HG02943 (cell line): ENCODE measurements around the gene IGF2BP1.
"Not testable (repeated sequence)": the region's sequence is repeated elsewhere in the genome, so short reads cannot be mapped to it uniquely, and the experiment has no call there.

Source experiments
- ATAC-seq: cut with Tn5 transposase; IDR thresholded peaks from one replicate; pipeline ENCODE4 v1.9.1; 2021; ENCODE audit warnings: mild to moderate bottlenecking, low read depth, moderate library complexity; ENCODE audit not compliant: unreplicated experiment

Gene IGF2BP1

DNA sequence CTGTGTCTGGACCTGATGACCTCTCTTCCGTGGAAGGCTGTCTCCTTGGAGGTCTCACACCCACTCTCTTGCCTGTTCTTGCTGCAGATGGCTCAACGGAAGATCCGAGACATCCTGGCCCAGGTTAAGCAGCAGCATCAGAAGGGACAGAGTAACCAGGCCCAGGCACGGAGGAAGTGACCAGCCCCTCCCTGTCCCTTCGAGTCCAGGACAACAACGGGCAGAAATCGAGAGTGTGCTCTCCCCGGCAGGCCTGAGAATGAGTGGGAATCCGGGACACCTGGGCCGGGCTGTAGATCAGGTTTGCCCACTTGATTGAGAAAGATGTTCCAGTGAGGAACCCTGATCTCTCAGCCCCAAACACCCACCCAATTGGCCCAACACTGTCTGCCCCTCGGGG lies 52.1 kb downstream of the IGF2BP1 start:
- ATAC-seq, result no peak

- no peak for ATAC-seq
Observed at GRCh38 chr17:49050611-49051010, 53.4 kb downstream of the IGF2BP1 start.

DNA sequence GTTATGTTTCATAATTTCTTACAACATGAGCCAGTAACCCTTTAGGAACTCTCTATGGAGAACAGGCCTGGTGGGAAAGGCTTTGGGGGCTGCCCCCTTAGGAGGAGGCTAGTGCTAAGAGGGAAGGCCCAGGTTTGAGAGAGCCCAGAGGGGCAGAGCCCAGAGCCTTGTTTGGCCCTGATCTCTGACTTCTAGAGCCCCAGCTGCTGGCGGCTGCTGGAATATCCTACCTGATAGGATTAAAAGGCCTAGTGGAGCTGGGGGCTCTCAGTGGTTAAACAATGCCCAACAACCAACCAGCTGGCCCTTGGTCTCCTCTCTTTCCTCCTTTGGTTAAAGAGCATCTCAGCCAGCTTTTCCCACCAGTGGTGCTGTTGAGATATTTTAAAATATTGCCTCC lies 54.1 kb downstream of the IGF2BP1 start:
- ATAC-seq, result no peak

DNA sequence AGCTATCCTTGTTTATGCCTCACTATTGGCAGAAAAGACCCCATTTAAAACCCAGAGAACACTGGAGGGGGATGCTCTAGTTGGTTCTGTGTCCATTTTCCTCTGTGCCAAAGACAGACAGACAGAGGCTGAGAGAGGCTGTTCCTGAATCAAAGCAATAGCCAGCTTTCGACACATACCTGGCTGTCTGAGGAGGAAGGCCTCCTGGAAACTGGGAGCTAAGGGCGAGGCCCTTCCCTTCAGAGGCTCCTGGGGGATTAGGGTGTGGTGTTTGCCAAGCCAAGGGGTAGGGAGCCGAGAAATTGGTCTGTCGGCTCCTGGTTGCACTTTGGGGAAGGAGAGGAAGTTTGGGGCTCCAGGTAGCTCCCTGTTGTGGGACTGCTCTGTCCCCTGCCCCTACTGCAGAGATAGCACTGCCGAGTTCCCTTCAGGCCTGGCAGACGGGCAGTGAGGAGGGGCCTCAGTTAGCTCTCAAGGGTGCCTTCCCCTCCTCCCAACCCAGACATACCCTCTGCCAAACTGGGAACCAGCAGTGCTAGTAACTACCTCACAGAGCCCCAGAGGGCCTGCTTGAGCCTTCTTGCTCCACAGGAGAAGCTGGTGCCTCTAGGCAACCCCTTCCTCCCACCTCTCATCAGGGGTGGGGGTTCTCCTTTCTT lies 56.1 kb downstream of the IGF2BP1 start:
- ATAC-seq, result no peak

- ATAC-seq, result no peak
Observed at GRCh38 chr17:49054342-49055092, 57.3 kb downstream of the IGF2BP1 start.

- no peak for ATAC-seq
Observed at GRCh38 chr17:49055181-49055927, 58.2 kb downstream of the IGF2BP1 start.

DNA sequence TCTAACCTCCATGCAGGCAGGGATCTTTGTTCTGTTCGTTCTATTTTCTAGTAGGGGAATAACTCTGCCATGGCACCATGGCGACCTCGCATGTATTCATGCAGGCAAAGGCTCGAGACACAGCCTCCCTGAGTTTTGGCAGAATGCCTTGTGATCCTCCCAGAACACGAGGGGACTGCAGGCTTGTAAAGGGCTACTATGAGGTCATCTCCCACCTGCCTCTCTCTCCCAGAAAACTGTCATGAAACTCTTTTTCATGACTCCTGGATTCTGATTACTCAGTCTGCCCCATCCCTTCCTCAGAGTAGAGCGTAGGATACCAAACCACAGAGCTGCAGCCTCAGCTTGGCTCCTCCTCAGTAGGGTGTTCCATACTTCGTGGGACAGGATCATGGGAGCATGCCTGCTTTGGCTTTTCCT lies 64.3 kb downstream of the IGF2BP1 start:
- ATAC-seq, result no peak

GRCh38 chr17:49063652-49064051 lies 66.5 kb downstream of the IGF2BP1 start:
- ATAC-seq, result no peak

DNA sequence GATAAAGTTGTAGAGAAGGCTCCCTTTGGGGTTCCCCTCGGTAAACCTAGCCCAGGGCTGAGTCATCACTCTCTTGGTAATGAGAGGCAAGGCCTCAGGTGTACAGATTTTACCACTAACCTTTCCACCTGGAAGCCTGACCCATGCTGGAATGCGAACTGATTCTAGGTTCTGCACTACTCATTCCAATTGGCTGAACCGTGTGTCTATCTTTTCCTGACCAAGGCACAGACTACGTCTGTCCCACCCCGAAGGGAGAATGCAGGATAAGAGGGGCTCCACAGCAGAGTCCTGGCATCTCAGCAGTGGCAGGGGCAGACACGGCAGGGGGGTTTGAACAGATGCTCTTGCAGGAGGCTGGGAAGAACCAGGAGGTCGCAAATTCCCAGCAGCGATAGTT lies 70.0 kb downstream of the IGF2BP1 start:
- no peak for ATAC-seq

DNA sequence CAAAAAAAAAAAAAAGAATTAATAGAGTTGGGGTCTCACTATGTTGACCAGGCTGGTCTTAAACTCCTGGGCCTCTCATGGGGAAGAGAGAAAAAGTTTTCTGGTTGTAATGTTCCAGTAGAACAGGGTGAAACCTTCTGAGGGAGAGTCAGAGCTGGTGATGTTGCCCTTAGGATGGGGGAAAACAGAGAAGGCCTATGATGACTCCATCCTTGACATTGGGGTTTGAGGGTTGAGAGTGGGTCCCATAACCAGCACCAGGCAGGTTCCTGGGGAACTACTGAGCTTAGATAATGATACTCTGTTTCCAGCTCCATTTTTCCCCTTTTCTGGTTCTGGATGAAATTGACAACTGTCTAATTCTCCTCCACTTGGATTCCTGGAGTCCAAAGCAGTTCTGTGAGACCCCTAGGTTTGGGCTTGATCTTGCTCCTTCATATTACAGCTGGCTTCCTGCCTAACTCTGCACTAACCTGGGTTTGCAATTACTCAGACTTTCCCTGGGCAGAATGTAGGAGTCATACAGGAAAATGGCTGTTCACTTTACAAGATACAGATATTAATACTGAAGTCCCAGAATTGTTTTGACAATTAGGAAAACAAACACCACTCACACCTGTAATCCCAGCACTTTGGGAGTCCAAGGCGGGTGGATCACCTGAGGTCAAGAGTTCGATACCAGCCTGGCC lies 72.5 kb downstream of the IGF2BP1 start:
- no peak for ATAC-seq

- no peak for ATAC-seq
Observed at GRCh38 chr17:49071106-49071505, 73.9 kb downstream of the IGF2BP1 start.

GRCh38 chr17:49074851-49075540 lies 77.8 kb downstream of the IGF2BP1 start:
- ATAC-seq, result no peak

- no peak for ATAC-seq
Observed at GRCh38 chr17:49076573-49077384, 79.6 kb downstream of the IGF2BP1 start.

DNA sequence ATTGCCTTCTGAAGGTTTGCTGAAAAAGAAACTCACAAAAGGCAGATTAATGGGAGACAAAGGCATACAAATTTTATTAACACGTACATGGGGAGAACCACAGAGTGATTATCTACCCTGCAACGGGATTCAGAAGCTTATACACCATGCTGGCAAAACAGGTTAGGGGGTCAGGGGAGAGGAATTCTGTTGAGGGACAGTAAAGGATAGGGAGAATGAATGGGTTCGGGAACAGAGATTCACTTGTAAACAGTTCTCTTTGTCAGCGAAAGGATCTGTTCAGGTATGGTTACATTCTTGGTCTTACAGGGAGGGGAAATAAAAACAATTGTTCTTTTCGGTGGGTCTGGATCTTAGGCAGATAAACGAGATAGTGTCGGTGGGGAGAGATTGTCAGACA lies 81.1 kb downstream of the IGF2BP1 start:
- ATAC-seq, result no peak

GRCh38 chr17:49079840-49080663 lies 82.9 kb downstream of the IGF2BP1 start:
- ATAC-seq, result no peak

- no peak for ATAC-seq
Observed at GRCh38 chr17:49082231-49082630, 85.0 kb downstream of the IGF2BP1 start.

DNA sequence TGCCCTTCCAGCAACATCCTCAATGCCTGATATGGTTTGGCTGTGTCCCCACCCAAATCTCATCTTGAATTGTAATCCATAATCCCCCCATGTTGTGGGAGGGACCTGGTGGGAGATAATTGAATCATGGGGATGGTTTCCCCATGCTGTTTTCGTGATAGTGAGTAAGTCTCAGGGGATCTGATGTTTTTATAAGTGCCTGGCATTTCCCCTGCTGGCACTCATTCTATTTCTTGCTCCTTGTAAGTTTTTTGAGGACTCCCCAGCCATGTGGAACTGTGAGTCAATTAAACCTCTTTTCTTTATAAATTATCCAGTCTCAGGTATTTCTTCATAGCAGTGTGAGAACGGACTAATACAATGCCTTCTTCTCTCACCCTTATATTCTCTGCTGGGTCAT lies 87.9 kb downstream of the IGF2BP1 start:
- not testable (repeated sequence) for ATAC-seq

DNA sequence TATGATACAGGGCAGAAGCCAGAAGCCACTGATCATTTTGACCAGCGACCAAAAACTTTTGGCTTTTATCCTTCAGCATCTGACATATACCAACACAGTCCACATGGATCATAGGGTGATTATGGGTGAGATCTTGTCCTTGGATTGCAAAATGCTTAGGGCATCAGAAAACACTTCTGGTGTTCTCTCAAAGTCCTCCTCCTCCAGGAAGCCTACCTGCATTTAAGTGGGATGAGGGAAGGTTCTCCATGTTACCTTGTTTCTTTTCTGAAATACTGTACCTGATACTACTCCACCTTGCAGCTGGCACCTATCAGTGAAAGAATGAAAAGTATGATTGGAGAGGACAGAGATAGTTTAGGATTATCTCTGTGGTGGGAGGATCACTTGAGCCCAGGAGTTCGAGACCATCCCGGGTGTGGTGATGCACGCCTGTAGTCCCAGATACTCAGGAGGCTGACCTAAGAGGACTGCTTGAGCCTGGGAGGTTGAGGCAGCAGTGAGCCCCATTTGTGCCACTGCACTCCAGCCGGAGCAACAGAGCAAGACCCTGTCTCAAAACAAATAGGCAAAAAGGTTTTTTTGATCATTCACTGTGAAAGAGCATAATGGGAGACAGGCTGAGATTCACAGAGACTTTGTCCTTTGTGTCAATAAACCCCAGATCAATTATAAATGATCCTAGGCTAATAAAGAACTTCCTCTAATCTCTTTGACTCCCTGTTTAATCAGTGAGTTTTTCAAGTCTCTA lies 88.6 kb downstream of the IGF2BP1 start:
- no peak for ATAC-seq
